Peyer's patch (tissue), 4 donors: ENCODE data around the gene CCDC188. TPM values are rescaled to one million over a fixed set of nuclear protein-coding genes. Genes with fewer than 3 reads are reported as not detected.

Source experiments
- DNase-seq, 3 donors: peaks; one replicate each; pipeline ENCODE4 v3.0.0-alpha.2; 2017 to 2019
- H3K27ac ChIP-seq, 4 donors: fragments of 200-600 bp; sonication (generic); one replicate each; pipeline ENCODE4 v1.5.1; 2016 to 2019
- H3K27me3 ChIP-seq, 2 donors: fragments of 200-600 bp; sonication (generic); one replicate each; pipeline ENCODE4 v1.5.1; 2019
- H3K36me3 ChIP-seq, 3 donors: fragments of 200-600 bp; sonication (generic); one replicate each; pipeline ENCODE4 v1.5.1; 2016 to 2019
- H3K4me1 ChIP-seq, 4 donors: fragments of 200-600 bp; sonication (generic); one replicate each; pipeline ENCODE4 v1.5.1; 2016 to 2019
- H3K4me3 ChIP-seq, 4 donors: fragments of 200-600 bp; sonication (generic); 1 replicate in 3 of 4; 2 replicates in 1 of 4; pipeline ENCODE4 v1.5.1; 2016 to 2019; ENCODE audit warnings: mild to moderate bottlenecking in 1 of 4
- H3K9me3 ChIP-seq, 4 donors: fragments of 200-600 bp; sonication (generic); one replicate each; pipeline ENCODE4 v1.5.1; 2016 to 2019; ENCODE audit warnings: mild to moderate bottlenecking in 1 of 4
- POLR2A ChIP-seq, 2 donors: fragments of 450-650 bp; IDR thresholded peaks; one replicate each; pipeline ENCODE4 v1.5.1; 2017; ENCODE audit warnings: antibody characterized with exemption in 2 of 2, mild to moderate bottlenecking in 2 of 2, moderate library complexity in 2 of 2
- total RNA-seq, 4 donors: library from RNA; depleted of rRNA; stranded (reverse); fragments of >200 nt; gene quantifications; one replicate each; pipeline ENCODE4 v1.1.0, GENCODE V29; 2016
- TF ChIP-seq, protein P1 (sequence below), 6 experiments: fragments of 450-650 bp in 4 of 6; fragments of 200-600 bp in 2 of 6; sonication (generic) in 1 of 6; IDR thresholded peaks; one replicate each; pipeline ENCODE4 v1.5.1; 2017 to 2019; ENCODE audit warnings: antibody characterized with exemption in 6 of 6, mild to moderate bottlenecking in 3 of 6, moderate library complexity in 1 of 6

CCDC188 gene
- total RNA-seq, 4 donors from 2014 or later, result 6.6 TPM; not detected in 3

DNA sequence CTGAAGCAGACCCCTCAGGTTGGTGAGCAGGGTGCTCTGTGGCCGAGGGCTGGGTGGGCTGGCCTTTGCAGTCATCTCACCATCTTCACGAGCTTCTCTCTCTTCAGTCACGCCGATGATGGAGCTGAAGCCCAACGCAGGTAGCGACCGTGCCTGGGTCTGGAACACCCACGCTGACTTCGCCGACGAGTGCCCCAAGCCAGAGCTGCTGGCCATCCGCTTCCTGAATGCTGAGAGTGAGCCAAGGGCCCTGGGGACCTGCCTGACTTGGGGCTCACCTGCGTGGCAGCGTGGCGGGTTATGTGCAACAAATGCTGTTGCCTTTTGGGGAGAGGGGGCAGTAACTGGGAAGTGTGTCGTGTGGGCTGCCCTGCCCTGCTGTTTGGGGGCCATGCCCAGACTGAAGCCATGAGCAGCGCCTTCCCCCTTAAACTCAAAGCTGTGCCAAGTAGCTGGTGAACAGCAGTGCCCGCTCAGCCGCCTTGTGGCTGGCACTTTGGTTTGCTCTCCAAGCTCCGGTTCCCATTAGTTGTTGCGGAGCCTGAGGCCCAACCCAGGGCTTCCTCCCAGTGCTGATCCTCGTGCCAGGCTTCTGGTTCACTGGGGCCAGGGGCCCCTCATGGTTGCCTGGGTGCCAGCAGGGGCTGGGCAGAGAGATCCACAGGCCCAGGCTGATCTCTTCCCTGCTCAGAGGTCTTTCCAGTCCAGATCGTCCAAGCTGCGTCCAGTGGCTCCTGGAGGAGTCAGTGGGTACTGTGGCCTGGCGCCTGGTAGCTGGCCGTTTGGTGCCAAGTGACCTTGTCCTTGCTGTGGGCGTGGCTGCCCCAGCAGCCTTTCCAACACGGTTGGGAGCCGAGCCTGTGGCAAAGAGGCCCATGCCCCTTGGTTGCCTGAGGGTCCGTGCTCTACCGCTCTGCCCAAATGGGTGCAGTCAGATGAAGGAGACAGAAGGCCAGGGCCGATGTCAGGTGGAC is 25.4 kb downstream of the CCDC188 start:
- Histone ChIP-seq H3K4me3 (no peak overlapping the region), H3K9me3 (no peaks in the 10 kb centered on the region), H3K4me1 (peaks cover 0 to 10% (median 3%) of the 10 kb centered on the region in 4 donors), H3K36me3 (peaks cover 0 to 45% (median 0%) of the 10 kb centered on the region in 3 donors), H3K27ac (no peak overlapping the region), H3K27me3 (no peaks in the 10 kb centered on the region)
- no peak for DNase-seq
- TF ChIP-seq, protein P1, sequence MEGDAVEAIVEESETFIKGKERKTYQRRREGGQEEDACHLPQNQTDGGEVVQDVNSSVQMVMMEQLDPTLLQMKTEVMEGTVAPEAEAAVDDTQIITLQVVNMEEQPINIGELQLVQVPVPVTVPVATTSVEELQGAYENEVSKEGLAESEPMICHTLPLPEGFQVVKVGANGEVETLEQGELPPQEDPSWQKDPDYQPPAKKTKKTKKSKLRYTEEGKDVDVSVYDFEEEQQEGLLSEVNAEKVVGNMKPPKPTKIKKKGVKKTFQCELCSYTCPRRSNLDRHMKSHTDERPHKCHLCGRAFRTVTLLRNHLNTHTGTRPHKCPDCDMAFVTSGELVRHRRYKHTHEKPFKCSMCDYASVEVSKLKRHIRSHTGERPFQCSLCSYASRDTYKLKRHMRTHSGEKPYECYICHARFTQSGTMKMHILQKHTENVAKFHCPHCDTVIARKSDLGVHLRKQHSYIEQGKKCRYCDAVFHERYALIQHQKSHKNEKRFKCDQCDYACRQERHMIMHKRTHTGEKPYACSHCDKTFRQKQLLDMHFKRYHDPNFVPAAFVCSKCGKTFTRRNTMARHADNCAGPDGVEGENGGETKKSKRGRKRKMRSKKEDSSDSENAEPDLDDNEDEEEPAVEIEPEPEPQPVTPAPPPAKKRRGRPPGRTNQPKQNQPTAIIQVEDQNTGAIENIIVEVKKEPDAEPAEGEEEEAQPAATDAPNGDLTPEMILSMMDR (IDR thresholded peaks at IDR 0.05), result no peak
- TF ChIP-seq POLR2A (IDR thresholded peaks at IDR 0.05), result no peak

DNA sequence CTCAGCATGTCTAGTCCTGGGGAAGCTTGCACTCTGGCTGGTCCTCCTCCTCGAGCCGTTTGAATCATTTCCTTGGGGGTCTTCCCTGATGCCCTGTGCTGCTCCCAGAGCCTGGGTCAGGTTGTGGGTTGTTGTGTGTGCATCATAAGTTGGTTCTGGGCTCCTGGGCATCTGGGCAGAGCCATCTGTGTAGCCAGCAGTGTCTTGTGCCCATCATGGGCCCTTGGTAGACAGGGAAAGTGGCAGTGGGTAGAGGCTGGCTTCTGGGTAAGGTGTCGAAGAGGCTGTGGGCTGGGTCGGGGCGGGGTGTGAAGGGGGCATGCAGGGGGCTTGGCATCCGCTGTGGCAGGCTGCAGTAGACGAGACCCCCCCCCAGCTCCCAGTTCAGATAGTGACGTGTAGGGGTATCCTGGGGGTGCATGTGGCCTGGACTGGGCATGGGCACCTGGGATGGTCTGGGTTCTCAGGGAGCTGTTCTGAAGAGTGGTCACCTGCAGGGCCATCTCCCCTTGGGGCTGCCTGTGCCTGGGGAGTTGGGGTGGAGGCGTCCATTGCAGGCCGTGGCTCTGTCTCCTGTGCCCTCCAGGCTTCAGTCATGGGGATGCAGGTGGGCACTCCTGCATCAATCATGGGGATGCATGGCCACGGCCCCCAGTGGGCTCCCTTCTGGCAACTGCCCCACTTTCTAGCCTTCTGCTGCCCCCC is 26.6 kb downstream of the CCDC188 start:
- no peaks in the 10 kb centered on the region for H3K9me3 ChIP-seq
- DNase-seq, result no peak
- peaks cover 0 to 4% (median under 1%) of the 10 kb centered on the region in 4 donors for H3K4me1 ChIP-seq
- H3K4me3 ChIP-seq, result no peak overlapping the region
- TF ChIP-seq, protein P1 (IDR thresholded peaks at IDR 0.05), result no peak
- TF ChIP-seq POLR2A (IDR thresholded peaks at IDR 0.05), result no peak
- no peak overlapping the region for H3K27ac ChIP-seq
- H3K27me3 ChIP-seq, result no peaks in the 10 kb centered on the region
- H3K36me3 ChIP-seq, result peaks cover 0 to 58% (median 0%) of the 10 kb centered on the region in 3 donors

DNA sequence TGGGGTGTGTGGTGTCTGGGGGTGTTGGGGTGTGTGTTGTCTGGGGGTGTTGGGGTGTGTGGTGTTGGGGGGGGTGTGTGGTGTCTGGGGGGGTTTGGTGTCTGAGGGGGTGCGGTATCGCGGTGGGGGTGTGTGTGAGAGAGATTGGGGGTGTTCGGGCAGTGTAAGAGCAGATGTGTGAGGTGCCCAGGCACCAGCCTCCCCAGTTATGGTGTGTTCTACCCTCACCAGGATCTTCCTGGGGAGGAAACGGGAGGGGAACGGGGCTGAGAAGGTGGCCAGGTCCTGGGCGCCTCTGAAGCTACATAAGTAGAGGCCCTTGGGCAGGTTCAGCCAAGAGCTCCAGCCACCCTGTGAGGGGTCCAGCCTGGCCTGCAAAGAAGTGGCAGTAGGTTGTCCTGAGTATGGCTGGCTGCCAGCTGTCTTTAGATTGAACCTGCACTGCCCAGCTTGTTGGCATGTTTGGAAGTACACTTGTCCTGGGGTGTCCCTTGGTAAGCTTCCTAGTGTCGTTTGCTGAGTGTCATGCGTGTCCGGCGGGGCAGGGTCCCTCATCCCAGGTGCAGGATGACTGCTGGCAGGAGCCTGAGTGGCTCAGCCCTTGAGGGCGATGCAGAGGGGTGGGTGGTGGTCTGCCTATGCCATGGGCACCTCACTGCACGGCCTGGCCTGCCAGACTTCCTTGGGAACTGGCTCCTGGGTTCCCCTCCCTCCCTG is 27.3 kb downstream of the CCDC188 start:
- Histone ChIP-seq H3K27ac (no peak overlapping the region), H3K36me3 (peaks cover 0 to 61% (median 0%) of the 10 kb centered on the region in 3 donors), H3K4me3 (no peak overlapping the region), H3K4me1 (peaks cover 0 to 12% (median 4%) of the 10 kb centered on the region in 4 donors), H3K27me3 (no peaks in the 10 kb centered on the region), H3K9me3 (no peaks in the 10 kb centered on the region)
- no peak for TF ChIP-seq POLR2A (IDR thresholded peaks at IDR 0.05)
- TF ChIP-seq, protein P1 (IDR thresholded peaks at IDR 0.05), result no peak
- DNase-seq, result no peak

DNA sequence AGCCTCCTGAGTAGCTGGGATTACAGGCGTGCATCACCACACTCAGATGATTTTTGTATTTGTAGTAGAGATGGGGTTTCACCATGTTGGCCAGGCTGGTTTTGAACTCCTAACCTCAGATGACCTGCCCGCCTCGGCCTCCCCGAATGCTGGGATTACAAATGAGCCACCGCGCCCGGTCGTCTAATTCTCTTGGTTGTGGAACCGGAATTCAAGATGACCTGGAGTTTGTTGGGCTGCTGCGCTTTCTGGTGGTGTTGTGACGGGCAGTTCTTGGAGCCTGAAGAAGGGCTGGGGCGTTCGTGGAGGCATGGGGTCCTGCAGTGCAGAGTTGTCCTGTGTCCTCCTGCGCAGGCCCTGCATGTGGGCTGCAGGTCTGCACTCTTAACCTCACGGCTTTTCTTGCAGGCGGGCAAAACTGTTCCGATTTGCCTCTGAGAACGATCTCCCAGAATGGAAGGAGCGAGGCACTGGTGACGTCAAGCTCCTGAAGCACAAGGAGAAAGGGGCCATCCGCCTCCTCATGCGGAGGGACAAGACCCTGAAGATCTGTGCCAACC is 28.9 kb downstream of the CCDC188 start:
- H3K27ac ChIP-seq, result no peak overlapping the region
- H3K4me3 ChIP-seq, result no peak overlapping the region
- H3K27me3 ChIP-seq, result no peaks in the 10 kb centered on the region
- no peaks in the 10 kb centered on the region for H3K9me3 ChIP-seq
- no peak for TF ChIP-seq POLR2A (IDR thresholded peaks at IDR 0.05)
- TF ChIP-seq, protein P1 (IDR thresholded peaks at IDR 0.05), result no peak
- peaks cover 0 to 17% (median 6%) of the 10 kb centered on the region in 4 donors for H3K4me1 ChIP-seq
- H3K36me3 ChIP-seq, result peaks cover 0 to 54% (median 0%) of the 10 kb centered on the region in 3 donors
- no peak for DNase-seq
